ENCODE measurements around the gene AMDHD1.

DNA sequence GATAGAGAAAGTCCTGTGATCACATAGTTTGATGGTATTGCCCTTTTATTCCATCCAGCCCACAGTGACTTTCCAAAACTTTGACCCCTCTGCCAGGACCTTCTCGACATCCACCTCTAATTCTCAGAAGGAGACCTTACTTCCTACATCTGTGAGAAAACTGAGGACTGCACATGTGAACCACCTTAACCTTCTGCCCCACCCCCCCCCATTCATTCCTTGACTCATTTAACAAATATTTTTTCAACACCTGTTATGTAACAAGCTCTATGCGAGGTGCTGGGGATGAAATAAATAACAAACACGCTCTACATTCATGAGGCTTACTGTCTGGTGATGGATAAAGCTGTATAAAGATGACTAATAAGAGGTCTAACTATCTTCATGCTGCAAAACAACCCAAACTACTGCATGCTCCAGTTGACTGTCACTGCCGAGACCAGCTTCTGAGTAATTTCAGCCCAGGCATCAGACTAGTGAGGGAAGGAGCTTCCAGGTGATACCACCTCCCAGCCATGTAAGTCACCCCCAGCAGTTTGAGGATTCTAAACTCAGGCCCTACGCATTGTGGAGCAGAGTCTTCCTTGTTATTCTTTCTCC is 54.9 kb downstream of the AMDHD1 start:
- TF ChIP-seq, protein P1, sequence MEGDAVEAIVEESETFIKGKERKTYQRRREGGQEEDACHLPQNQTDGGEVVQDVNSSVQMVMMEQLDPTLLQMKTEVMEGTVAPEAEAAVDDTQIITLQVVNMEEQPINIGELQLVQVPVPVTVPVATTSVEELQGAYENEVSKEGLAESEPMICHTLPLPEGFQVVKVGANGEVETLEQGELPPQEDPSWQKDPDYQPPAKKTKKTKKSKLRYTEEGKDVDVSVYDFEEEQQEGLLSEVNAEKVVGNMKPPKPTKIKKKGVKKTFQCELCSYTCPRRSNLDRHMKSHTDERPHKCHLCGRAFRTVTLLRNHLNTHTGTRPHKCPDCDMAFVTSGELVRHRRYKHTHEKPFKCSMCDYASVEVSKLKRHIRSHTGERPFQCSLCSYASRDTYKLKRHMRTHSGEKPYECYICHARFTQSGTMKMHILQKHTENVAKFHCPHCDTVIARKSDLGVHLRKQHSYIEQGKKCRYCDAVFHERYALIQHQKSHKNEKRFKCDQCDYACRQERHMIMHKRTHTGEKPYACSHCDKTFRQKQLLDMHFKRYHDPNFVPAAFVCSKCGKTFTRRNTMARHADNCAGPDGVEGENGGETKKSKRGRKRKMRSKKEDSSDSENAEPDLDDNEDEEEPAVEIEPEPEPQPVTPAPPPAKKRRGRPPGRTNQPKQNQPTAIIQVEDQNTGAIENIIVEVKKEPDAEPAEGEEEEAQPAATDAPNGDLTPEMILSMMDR (IDR thresholded peaks at IDR 0.05): no peak
- no peak for TF ChIP-seq POLR2A (IDR thresholded peaks at IDR 0.05)

Data from testis (tissue), 2 donors.